ENCODE measurements around the gene LTA. TPM values are rescaled to one million over a fixed set of nuclear protein-coding genes. Genes with fewer than 3 reads are reported as not detected.

LTA gene
- total RNA-seq, result 1,000 to 10,000 TPM; 1,187 to 3,727 TPM

GRCh38 chr6:31572041-31572911 is at the start of gene LTA:
Gene LTA (plus strand): TSS chr6:31572289. CDS start chr6:31572743, 454 bp downstream.
- Mint-ChIP-seq H3K36me3 (peaks cover 16% of the 10 kb centered on the region), H3K27ac (peak within 1 kb of the TSS; percentile 88 to 92), H3K9me3 (no peaks in the 10 kb centered on the region), H3K4me1 (ENCODE audit: low read depth in 2 of 2) (peaks cover 80 to 90% of the 10 kb centered on the region in 2 donors), H3K27me3 (no peaks in the 10 kb centered on the region), H3K4me3 (peak within 1 kb of the TSS; percentile 96)
- ATAC-seq (peak; percentile 64 to 67), DNase-seq (ENCODE audit: low spot score) (peak; percentile 88)

- Mint-ChIP-seq H3K36me3 (peaks cover 10% of the 10 kb centered on the region), H3K27ac (no peak overlapping the region), H3K9me3 (no peaks in the 10 kb centered on the region), H3K27me3 (no peaks in the 10 kb centered on the region), H3K4me1 (ENCODE audit: low read depth in 2 of 2) (peaks cover 5 to 6% of the 10 kb centered on the region in 2 donors), H3K4me3 (no peak overlapping the region)
- DNase-seq (ENCODE audit: low spot score), result no peak
- ATAC-seq, result no peak
Measured at GRCh38 chr6:31525553-31525931, 46.5 kb upstream of the LTA start.

GRCh38 chr6:31525932-31526591 is 46.0 kb upstream of the LTA start:
- H3K4me1 Mint-ChIP-seq (ENCODE audit: low read depth in 2 of 2), result peaks cover 8 to 9% of the 10 kb centered on the region in 2 donors
- DNase-seq (ENCODE audit: low spot score) (no peak), ATAC-seq (peak in 1 of 2 donors; percentile 55)
- H3K27me3 Mint-ChIP-seq, result no peaks in the 10 kb centered on the region
- H3K4me3 Mint-ChIP-seq, result no peak overlapping the region
- H3K9me3 Mint-ChIP-seq, result no peaks in the 10 kb centered on the region
- H3K27ac Mint-ChIP-seq, result no peak overlapping the region
- H3K36me3 Mint-ChIP-seq, result peaks cover 15% of the 10 kb centered on the region

- Mint-ChIP-seq H3K4me1 (ENCODE audit: low read depth in 2 of 2) (peaks cover 8 to 19% of the 10 kb centered on the region in 2 donors), H3K4me3 (no peak overlapping the region), H3K27me3 (no peaks in the 10 kb centered on the region), H3K27ac (no peak overlapping the region), H3K9me3 (no peaks in the 10 kb centered on the region), H3K36me3 (peaks cover 26% of the 10 kb centered on the region)
- DNase-seq (ENCODE audit: low spot score) (no peak), ATAC-seq (peak in 1 of 2 donors; percentile 8)
Measured at GRCh38 chr6:31528307-31528777, 43.7 kb upstream of the LTA start.

- ATAC-seq, result peak in 1 of 2 donors; percentile 37
- Mint-ChIP-seq H3K36me3 (peaks cover 26% of the 10 kb centered on the region), H3K27me3 (no peaks in the 10 kb centered on the region), H3K4me1 (ENCODE audit: low read depth in 2 of 2) (peaks cover 8 to 21% of the 10 kb centered on the region in 2 donors), H3K4me3 (no peak within 1 kb of the TSS), H3K27ac (no peak within 1 kb of the TSS), H3K9me3 (no peaks in the 10 kb centered on the region)
- DNase-seq (ENCODE audit: low spot score), result no peak
Measured at GRCh38 chr6:31528821-31529328, 43.2 kb upstream of the LTA start, which contains the start of gene MCCD1. Gene MCCD1 (plus strand): TSS chr6:31528962. CDS start chr6:31529015, 53 bp downstream.

- Mint-ChIP-seq H3K36me3 (peaks cover 26% of the 10 kb centered on the region), H3K4me1 (ENCODE audit: low read depth in 2 of 2) (peaks cover 8 to 21% of the 10 kb centered on the region in 2 donors), H3K27ac (no peak overlapping the region), H3K27me3 (no peaks in the 10 kb centered on the region), H3K9me3 (no peaks in the 10 kb centered on the region), H3K4me3 (no peak overlapping the region)
- DNase-seq (ENCODE audit: low spot score) (no peak), ATAC-seq (peak in 1 of 2 donors; percentile 13)
Measured at GRCh38 chr6:31529329-31530150, 42.5 kb upstream of the LTA start.

GRCh38 chr6:31530659-31531058 is 41.4 kb upstream of the LTA start:
- Mint-ChIP-seq H3K9me3 (no peaks in the 10 kb centered on the region), H3K36me3 (peaks cover 34% of the 10 kb centered on the region), H3K27me3 (no peaks in the 10 kb centered on the region), H3K4me3 (no peak overlapping the region), H3K4me1 (ENCODE audit: low read depth in 2 of 2) (peaks cover 12 to 29% of the 10 kb centered on the region in 2 donors), H3K27ac (no peak overlapping the region)
- ATAC-seq (no peak), DNase-seq (ENCODE audit: low spot score) (no peak)

GRCh38 chr6:31531162-31531561 is 40.9 kb upstream of the LTA start:
- H3K36me3 Mint-ChIP-seq, result peaks cover 39% of the 10 kb centered on the region
- H3K4me1 Mint-ChIP-seq (ENCODE audit: low read depth in 2 of 2), result peaks cover 14 to 32% of the 10 kb centered on the region in 2 donors
- H3K9me3 Mint-ChIP-seq, result no peaks in the 10 kb centered on the region
- DNase-seq (ENCODE audit: low spot score) (no peak), ATAC-seq (no peak)
- H3K27me3 Mint-ChIP-seq, result no peaks in the 10 kb centered on the region
- H3K27ac Mint-ChIP-seq, result no peak overlapping the region
- H3K4me3 Mint-ChIP-seq, result no peak overlapping the region

GRCh38 chr6:31531771-31532643 is 40.1 kb upstream of the LTA start:
- Mint-ChIP-seq H3K36me3 (peaks cover 44% of the 10 kb centered on the region), H3K27me3 (no peaks in the 10 kb centered on the region), H3K4me3 (no peak overlapping the region), H3K4me1 (ENCODE audit: low read depth in 2 of 2) (peaks cover 19 to 35% of the 10 kb centered on the region in 2 donors), H3K9me3 (no peaks in the 10 kb centered on the region), H3K27ac (peak overlapping the region in 1 of 2 donors; percentile 27)
- DNase-seq (ENCODE audit: low spot score), result no peak
- ATAC-seq, result no peak

GRCh38 chr6:31532644-31533454 is 39.2 kb upstream of the LTA start:
- Mint-ChIP-seq H3K9me3 (no peaks in the 10 kb centered on the region), H3K27me3 (no peaks in the 10 kb centered on the region), H3K4me1 (ENCODE audit: low read depth in 2 of 2) (peaks cover 19 to 39% of the 10 kb centered on the region in 2 donors), H3K36me3 (peaks cover 44% of the 10 kb centered on the region), H3K4me3 (no peak overlapping the region), H3K27ac (peak overlapping the region; percentile 27 to 39)
- ATAC-seq (peak in 1 of 2 donors; percentile 37), DNase-seq (ENCODE audit: low spot score) (no peak)

GRCh38 chr6:31533455-31533841 is 38.6 kb upstream of the LTA start:
- Mint-ChIP-seq H3K36me3 (peaks cover 45% of the 10 kb centered on the region), H3K9me3 (no peaks in the 10 kb centered on the region), H3K27me3 (no peaks in the 10 kb centered on the region), H3K27ac (peak overlapping the region in 1 of 2 donors; percentile 39), H3K4me1 (ENCODE audit: low read depth in 2 of 2) (peaks cover 22 to 42% of the 10 kb centered on the region in 2 donors), H3K4me3 (no peak overlapping the region)
- DNase-seq (ENCODE audit: low spot score) (no peak), ATAC-seq (no peak)

- H3K36me3 Mint-ChIP-seq, result peaks cover 49% of the 10 kb centered on the region
- no peak for DNase-seq (ENCODE audit: low spot score)
- ATAC-seq, result no peak
- H3K27me3 Mint-ChIP-seq, result no peaks in the 10 kb centered on the region
- H3K4me3 Mint-ChIP-seq, result no peak overlapping the region
- no peaks in the 10 kb centered on the region for H3K9me3 Mint-ChIP-seq
- no peak overlapping the region for H3K27ac Mint-ChIP-seq
- H3K4me1 Mint-ChIP-seq (ENCODE audit: low read depth in 2 of 2), result peaks cover 27 to 48% of the 10 kb centered on the region in 2 donors
Measured at GRCh38 chr6:31534011-31534410, 38.1 kb upstream of the LTA start.
